HL-60/S4 (cell line): ENCODE results near the gene TBX1.

Experiments
- in situ Hi-C: fragments of 300-500 bp; cut with MboI; formaldehyde crosslinking; loops from 2 replicates; pipeline ENCODE4 v1.14.3; 2022; ENCODE audit warnings: low sequenced_read_pairs

Gene TBX1

GRCh38 chr22:19760058-19760950 lies at the start of gene TBX1:
TBX1 (plus strand) TSS chr22:19760778; CDS start chr22:19760844, 66 bp downstream.
- in situ Hi-C loops, result no loop called here

DNA sequence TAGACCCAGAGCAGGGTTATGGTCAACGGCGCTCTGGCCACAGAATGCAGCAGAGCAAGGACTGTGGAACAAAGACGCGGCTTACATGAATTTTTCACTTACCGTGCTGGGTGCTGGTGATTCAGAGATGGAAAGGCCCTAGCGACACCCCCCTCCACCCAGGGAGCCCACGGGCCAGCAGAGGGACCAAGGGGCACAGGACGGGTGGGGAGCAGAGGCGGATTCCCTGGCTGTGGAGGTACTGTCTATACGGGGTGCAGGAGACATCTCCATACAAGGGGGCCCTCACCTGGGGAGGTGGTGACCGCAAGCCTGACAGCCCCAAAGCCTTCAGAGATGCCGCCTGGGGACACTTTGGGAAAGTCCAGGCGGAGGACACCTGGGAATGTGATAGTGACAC lies 47.3 kb upstream of the TBX1 start:
- in situ Hi-C loops, result no loop called here

DNA sequence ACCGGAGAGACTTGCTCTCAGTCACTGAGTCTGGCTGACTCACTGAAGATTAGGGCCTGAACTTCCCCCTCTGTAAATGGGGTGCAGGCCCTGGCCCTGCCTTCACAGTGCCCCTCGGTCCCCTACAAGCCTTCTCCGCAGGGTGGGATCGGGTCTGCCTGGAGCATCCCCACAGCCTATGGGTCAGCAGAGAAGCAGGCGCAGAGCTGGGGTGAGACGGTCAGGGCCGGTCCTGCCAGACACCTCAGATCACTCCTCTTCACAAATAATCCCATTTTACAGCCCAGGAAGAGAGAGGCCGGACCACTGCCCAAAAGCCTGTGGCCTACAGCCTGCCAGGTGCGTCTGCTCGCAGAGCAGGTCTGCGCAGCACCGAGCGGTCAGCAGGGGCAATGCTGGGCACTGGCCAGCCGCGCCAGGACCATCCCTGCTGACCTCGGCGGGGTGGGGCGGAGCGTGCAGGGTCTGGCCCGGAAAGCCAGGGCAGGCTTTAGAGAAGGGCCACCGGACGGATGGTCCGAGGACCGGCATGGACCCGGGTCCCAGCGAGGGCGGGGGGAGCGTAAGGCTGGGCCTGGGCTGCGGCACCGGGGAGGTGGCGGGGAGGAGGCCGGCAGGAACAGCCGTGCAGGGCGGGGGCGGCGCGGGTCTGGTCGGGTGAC lies 46.8 kb upstream of the TBX1 start:
- in situ Hi-C loops, result no loop called here

DNA sequence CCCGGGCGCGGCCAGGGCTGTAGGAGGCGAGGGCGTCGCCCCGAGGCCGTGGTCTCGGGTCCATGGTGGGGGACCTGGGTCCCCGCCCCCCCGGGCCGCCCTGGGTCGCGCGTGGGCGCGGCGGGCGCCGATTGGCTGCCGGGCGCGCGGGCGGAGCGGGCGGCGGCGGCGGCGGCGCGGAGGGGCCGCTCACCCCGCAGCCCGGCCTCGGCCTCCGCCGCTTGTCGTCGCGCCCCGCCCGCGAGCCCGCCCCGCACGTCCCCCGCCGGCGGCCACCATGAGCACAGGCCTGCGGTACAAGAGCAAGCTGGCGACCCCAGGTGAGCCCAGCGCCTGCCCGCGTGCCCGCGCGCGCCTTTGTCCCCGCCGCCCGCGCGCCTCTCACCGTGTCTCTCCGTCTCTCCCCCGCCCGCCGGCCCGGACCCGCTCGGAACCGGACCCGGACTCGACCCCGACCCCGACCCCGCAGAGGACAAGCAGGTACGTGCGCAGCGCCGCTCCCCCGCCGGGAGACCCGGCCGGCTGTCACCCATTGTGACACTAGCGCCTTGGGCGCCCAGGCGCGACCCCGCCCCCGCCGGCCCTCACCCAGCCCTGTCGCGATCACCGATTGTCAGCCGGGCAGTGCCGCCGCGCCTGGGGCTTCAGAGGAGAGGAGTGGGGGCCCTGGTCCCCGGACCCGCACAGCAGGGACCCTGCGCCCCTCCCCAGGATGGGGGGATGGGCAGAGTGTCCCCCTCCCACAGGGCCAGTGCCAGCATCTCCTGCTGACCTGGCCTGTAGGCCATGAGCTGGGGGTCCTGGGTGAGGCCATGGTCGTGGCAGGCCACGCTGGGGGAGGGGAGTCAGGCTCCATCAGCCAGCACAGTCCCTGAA lies 46.0 kb upstream of the TBX1 start, which contains the start of gene SEPTIN5:
Gene SEPTIN5 (plus strand): TSS at position 192 of the 876 bp plus-strand sequence. CDS start 86 bp downstream, at position 278.
- in situ Hi-C loops, result no loop called here

DNA sequence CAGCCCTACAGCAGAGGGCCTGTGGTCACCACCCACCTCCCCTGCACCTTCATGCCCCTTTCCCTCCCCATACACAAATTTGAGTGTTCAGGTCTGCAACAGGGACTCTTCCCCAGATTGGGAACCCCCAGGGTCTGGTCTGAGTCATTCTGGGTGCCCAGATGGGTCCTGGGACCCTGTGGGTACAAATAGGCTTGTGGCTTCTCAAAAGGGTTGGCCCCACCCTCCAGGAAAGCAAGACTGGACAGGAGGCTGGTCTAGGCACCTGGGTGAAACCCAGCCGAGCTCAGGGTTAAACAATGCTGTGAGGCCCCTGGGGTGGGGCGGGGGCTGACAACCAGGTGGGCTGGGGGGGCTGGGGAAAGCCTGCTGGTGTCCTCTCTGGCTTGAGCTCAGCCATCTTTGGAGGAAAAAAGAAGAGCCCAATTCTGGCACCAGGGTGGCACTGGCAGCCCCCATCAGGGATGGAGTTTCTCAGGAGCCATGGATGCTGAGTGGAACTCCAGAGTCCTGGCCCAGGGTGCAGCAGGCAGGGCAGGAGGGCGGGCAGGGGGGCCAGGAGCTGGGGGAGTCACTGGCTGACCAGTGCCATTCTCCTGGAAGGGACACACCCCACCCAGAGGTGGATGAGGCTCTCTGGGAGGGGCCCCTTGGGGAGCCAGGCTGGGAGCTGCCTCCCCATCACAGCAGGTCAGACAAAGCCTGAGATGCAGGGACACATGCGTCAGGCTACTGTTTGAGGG lies 45.2 kb upstream of the TBX1 start:
- in situ Hi-C loops, result no loop called here

DNA sequence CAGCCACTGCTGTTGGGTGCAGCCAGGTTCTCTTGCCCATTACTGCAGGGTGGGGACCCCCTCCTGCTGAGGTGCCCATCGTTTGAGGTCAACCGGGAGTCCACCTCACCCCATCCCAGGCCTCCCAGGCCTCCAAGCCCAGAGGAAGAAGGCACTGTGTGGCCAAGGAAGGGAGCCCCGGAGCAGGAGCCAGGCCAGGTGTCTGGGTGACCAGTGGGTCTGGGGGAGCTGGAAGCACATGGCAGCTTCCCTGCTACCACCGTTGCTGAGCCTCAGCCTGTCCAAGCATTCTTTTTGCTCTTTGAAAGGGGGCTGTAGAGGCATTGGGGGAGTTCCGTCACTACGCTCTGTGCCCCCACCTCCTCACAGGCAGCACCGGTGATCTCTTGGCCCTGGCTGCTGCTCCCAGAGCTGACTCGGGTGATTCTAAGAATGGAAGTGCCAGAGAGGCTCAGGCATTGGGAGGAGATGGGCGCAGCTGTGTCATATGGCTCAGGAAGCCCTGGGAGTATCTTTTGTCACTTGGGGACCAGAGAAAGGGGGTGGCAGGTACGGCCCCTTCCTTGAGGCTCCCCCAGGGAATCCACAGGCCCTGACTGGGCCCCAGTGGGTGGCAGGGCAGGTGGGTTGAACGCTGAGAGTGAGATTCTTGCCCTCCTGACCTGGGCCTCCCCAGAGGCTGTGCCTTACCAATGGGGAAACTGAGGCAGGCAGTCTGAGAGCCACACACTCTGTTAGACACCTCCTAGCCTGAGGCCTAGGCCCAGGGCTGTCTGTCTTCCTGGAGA lies 44.3 kb upstream of the TBX1 start:
- in situ Hi-C loops, result no loop called here

- in situ Hi-C loops, result no loop called here
These were observed 43.8 kb upstream of the TBX1 start for GRCh38 chr22:19716829-19717105.

- in situ Hi-C loops, result no loop called here
These were observed 43.4 kb upstream of the TBX1 start for GRCh38 chr22:19717181-19717580.

- in situ Hi-C loops, result no loop called here
These were observed 42.7 kb upstream of the TBX1 start for GRCh38 chr22:19717691-19718455.

DNA sequence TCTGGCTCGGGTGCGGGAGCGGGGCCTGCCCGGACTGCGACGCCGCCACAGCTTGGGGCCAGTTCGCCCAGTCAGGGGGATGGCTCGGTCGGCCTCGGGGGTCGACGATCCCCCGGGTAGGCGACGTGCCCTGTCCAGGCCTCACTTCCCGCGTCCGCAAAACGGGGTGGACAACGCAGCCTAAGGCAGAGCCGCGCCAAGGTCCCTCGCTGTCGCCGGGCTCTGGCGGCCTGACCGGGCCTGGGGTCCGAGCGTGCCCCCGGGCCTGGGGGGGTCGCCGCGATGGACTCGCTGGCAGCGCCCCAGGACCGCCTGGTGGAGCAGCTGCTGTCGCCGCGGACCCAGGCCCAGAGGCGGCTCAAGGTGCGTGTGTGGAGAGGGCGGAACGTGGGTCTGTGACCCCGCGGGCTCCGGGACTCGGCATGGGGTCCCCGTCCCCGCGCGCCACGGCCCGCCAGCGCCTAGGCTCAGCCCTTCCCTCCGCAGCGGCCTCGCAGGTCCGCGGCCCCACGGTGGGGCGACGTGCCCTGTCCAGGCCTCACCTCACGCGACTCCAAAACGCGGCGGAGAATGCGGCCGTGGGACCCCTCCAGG lies 42.0 kb upstream of the TBX1 start:
- in situ Hi-C loops, result no loop called here

DNA sequence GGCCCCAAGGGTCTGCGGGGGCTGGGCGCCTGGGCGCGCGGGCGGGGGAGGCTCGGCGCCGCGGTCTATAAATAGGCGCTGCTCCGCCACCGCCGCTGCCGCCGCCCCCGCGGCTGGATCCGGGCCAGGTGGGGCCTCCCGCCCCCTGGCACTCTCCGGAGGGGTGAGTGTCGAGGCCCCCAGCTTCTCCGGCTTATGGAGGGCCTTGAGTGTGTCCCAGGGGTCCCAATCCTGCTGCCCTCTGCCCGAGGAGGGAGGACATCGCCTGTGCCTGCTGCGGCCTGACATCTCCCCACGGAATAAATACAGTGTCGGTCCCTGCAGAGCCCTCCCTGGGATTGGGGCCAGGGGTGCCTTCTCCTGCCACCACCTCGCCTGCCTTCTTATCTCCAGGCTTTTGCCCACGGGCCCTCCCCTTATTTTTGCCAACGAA lies 41.5 kb upstream of the TBX1 start:
- in situ Hi-C loops, result no loop called here

DNA sequence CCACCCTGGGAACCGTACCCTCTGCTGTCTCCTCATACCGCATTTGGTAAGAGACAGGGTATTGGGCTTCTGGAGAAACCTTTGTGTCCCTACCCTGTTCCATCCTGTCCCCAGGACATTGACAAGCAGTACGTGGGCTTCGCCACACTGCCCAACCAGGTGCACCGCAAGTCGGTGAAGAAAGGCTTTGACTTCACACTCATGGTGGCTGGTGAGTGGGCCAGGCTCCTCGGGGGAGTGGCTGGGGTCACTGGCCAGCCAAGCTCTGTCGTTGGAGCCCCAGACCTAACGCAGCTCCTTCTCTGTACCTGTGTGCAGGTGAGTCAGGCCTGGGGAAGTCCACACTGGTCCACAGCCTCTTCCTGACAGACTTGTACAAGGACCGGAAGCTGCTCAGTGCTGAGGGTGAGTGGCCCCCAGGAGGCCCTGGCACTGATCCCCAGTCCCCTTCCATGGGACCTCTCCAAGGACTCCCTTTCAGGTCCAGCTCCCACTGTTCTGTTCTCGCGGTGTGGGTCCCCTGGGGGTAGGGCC lies 41.0 kb upstream of the TBX1 start:
- in situ Hi-C loops, result loop anchor here (5.0 kb wide), 1 partner anchor 198 kb away; no protein-coding TSS in a partner anchor

DNA sequence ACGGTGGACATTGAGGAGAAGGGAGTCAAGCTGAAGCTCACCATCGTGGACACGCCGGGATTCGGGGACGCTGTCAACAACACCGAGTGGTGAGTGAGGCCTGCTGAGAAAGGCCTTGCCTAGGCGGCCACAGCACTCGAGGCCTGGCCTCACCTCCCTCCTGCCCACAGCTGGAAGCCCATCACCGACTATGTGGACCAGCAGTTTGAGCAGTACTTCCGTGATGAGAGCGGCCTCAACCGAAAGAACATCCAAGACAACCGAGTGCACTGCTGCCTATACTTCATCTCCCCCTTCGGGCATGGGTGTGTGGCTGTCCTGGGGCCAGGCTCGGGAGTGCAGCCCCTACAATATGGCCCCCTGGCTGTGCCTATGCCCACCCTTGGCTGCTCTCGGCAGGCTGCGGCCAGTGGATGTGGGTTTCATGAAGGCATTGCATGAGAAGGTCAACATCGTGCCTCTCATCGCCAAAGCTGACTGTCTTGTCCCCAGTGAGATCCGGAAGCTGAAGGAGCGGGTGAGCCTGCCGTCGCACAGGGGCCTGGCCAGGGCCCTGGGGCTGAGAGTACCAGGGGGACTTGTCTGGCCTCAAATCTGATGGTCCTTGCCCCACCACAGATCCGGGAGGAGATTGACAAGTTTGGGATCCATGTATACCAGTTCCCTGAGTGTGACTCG lies 40.3 kb upstream of the TBX1 start:
- in situ Hi-C loops, result loop anchor here (5.0 kb wide), 1 partner anchor 197 kb away; no protein-coding TSS in a partner anchor

GRCh38 chr22:19720999-19721329 lies 39.6 kb upstream of the TBX1 start:
- in situ Hi-C loops, result loop anchor here (5.0 kb wide), 1 partner anchor 196 kb away; no protein-coding TSS in a partner anchor

GRCh38 chr22:19721330-19722177 lies 39.0 kb upstream of the TBX1 start:
- in situ Hi-C loops, result loop anchor here (5.0 kb wide), 1 partner anchor 196 kb away; no protein-coding TSS in a partner anchor

DNA sequence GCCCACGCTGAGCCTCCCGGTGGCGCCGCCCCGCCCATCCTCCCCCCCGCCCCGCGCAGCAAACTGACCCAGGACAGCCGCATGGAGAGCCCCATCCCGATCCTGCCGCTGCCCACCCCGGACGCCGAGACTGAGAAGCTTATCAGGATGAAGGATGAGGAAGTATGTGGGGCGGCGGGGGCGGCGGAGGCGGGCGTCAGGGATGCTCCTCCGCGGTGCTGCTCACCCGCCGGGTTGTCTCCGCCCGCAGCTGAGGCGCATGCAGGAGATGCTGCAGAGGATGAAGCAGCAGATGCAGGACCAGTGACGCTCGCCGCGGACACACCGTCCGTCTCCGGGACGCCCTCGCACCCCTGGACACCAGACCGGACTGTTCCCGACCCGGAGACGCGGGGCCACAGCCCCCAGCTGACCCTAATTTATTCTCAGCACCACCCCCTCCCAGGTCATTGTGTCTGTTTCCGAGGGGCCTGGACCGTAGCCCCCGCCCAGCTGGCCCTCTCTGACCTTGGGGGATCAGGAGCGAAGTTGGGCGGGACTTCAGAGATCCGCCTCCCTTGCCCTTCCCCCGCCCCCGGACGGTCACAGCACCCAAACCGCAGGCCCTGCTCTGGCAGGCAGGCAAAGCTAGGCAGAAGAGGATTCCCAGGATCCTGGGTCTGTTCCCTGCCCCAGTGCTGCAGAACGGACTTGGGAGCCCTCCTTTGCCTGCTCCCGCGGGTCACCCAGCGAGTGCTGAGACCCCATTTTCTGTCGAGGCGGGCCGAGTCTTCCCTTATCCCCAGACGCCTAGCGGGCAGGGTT lies 38.2 kb upstream of the TBX1 start:
- in situ Hi-C loops, result loop anchor here (5.0 kb wide), 1 partner anchor 195 kb away; no protein-coding TSS in a partner anchor
